GM12878 (cell line): ENCODE measurements around the gene EHD1. TPM values are rescaled to one million over a fixed set of nuclear protein-coding genes. Genes with fewer than 3 reads are reported as not detected.

Source experiments
- ATAC-seq: fragments of 200-7000 bp; cut with Tn5 transposase; 3 replicates; pipeline ENCODE4 v1.9.1; 2020; ENCODE audit warnings: mild to moderate bottlenecking, moderate library complexity
- BruUV-seq: library from RNA; stranded (reverse); fragments of 400-500 nt; replicated peaks from 2 replicates; lab custom pipeline; 2021; lab: Mats Ljungman, UMichigan
- CTCF ChIA-PET: fragments of 300-600 bp; sonication (Branson Sonifier 250); formaldehyde crosslinking; extraction: SDS; loops from one replicate; lab custom pipeline; 2021; ENCODE audit warnings: inconsistent platforms; lab: Yijun Ruan, JAX
- POLR2A ChIA-PET: fragments of 350-600 bp; formaldehyde crosslinking; extraction: SDS; loops from one replicate; lab custom pipeline; 2021; ENCODE audit warnings: inconsistent platforms; lab: Charles Lee
- RAD21 ChIA-PET: fragments of 300-600 bp; sonication (Branson Sonifier 250); formaldehyde crosslinking; loops from one replicate; lab custom pipeline; 2023; ENCODE audit warnings: antibody characterized with exemption; ENCODE audit not compliant: unreplicated experiment; lab: Charles Lee
- SMC1A ChIA-PET: fragments of 300-600 bp; sonication (Branson Sonifier 250); formaldehyde crosslinking; loops from one replicate; lab custom pipeline; 2023; ENCODE audit not compliant: unreplicated experiment, uncharacterized antibody; lab: Charles Lee
- DNase-seq: peaks from one replicate; pipeline ENCODE4 v3.0.0-alpha.2; 2011; ENCODE audit warnings: low read depth, low spot score
- FAIRE-seq: peaks from 3 replicates; lab custom pipeline; 2011; peaks lifted over from hg19 to GRCh38; lab: Jason Lieb, UNC
- H2AFZ ChIP-seq: 2 replicates; pipeline ENCODE4 v1.6.0; 2011; ENCODE audit warnings: low read depth, low read length, control low read depth; ENCODE audit not compliant: control insufficient read depth
- H3K27ac ChIP-seq: 2 replicates; pipeline ENCODE4 v1.5.1; 2011; ENCODE audit warnings: control low read depth; ENCODE audit not compliant: control insufficient read depth, insufficient read depth
- H3K27me3 ChIP-seq, 2 experiments: replicated peaks in 1 of 2; 2 replicates each; pipeline versions ENCODE4 v1.6.0 to v1.6.1; 2011; ENCODE audit warnings: low read length in 1 of 2; ENCODE audit not compliant: control insufficient read depth in 2 of 2, insufficient read depth in 2 of 2
- H3K36me3 ChIP-seq, 2 experiments: 2 replicates each; pipeline ENCODE4 v1.5.1; 2011; ENCODE audit warnings: low read length in 1 of 2; ENCODE audit not compliant: control insufficient read depth in 2 of 2, insufficient read depth in 2 of 2
- H3K4me1 ChIP-seq: 2 replicates; pipeline ENCODE4 v1.6.1; 2011; ENCODE audit warnings: mild to moderate bottlenecking, low read length, moderate library complexity, mixed read lengths; ENCODE audit not compliant: control insufficient read depth, insufficient read depth
- H3K4me2 ChIP-seq: 2 replicates; pipeline ENCODE4 v1.6.0; 2011; ENCODE audit warnings: control low read depth; ENCODE audit not compliant: control insufficient read depth, insufficient read depth
- H3K4me3 ChIP-seq: fragments of 200-600 bp; sonication (generic); 2 replicates; pipeline ENCODE4 v1.5.1; 2016
- H3K79me2 ChIP-seq: 2 replicates; pipeline ENCODE4 v1.6.0; 2011; ENCODE audit warnings: low read length; ENCODE audit not compliant: control insufficient read depth, insufficient read depth
- H3K9ac ChIP-seq: 2 replicates; pipeline ENCODE4 v1.8.0; 2011; ENCODE audit warnings: low read length, control low read depth, mixed read lengths; ENCODE audit not compliant: control insufficient read depth, insufficient read depth
- H3K9me3 ChIP-seq: replicated peaks from 3 replicates; pipeline ENCODE4 v1.5.1; 2011; ENCODE audit warnings: mild to moderate bottlenecking, low read length; ENCODE audit not compliant: control insufficient read depth, insufficient read depth
- H4K20me1 ChIP-seq: 2 replicates; pipeline ENCODE4 v1.6.0; 2011; ENCODE audit not compliant: control insufficient read depth, insufficient read depth
- CHD1 ChIP-seq: IDR thresholded peaks from 2 replicates; pipeline ENCODE4 v1.6.1; 2012; ENCODE audit warnings: low read depth, low read length, improper control_type of control experiment
- EGR1 ChIP-seq, 2 experiments: IDR thresholded peaks; 1 replicate in 1 of 2; 2 replicates in 1 of 2; pipeline ENCODE4 v1.6.1; 2011 to 2012; ENCODE audit warnings: low read depth in 2 of 2, low read length in 2 of 2, borderline replicate concordance in 1 of 2, mild to moderate bottlenecking in 1 of 2, moderate library complexity in 1 of 2
- NFYB ChIP-seq: IDR thresholded peaks from 2 replicates; pipeline ENCODE4 v1.6.1; 2011; ENCODE audit warnings: low read depth, mild to moderate bottlenecking, low read length, improper control_type of control experiment, moderate library complexity; ENCODE audit not compliant: insufficient read depth
- WGBS: methylation state at CpG from one replicate; pipeline ENCODE4 v1.1.6; 2016; ENCODE audit warnings: low lambda C conversion rate; ENCODE audit not compliant: insufficient replicate concordance, insufficient coverage; ENCODE audit errors: missing lambda C conversion rate; 5-methylcytosine and 5-hydroxymethylcytosine counted together
- in situ Hi-C: fragments of 300-500 bp; cut with MboI; formaldehyde crosslinking; loops from 9 replicates; pipeline ENCODE4 v1.14.3; 2018; ENCODE audit warnings: mixed read lengths
- intact Hi-C: fragments of 100-400 bp; cut with micrococcal nuclease; formaldehyde crosslinking; loops from one replicate; pipeline ENCODE4 v1.14.2; 2022; ENCODE audit not compliant: unreplicated experiment
- polyA plus RNA-seq, 11 experiments: library from polyadenylated mRNA; depleted of rRNA in 4 of 11; unstranded in 6 of 11; stranded (reverse) in 5 of 11; fragments of >200 nt; fragmentation: Nextera tagmentation in 4 of 11; fragmentation: Illumina TruSeq in 1 of 11; extraction: Ambion mirVana in 4 of 11; extraction: Trizol in 1 of 11; gene quantifications; 1 replicate in 1 of 11; 2 replicates in 10 of 11; pipeline versions ENCODE4 v1.2.1 to v1.2.3, GENCODE V29; 2011 to 2016; ENCODE audit warnings: inconsistent platforms in 2 of 11, missing spikeins in 2 of 11, low read depth in 1 of 11
- total RNA-seq, 4 experiments: library from RNA; depleted of rRNA in 3 of 4; stranded (reverse); fragments of >200 nt in 3 of 4; fragmentation: Illumina TruSeq in 1 of 4; extraction: Trizol in 1 of 4; gene quantifications; 2 replicates each; pipeline versions ENCODE4 v1.2.1 to v1.2.3, GENCODE V29; 2013 to 2021
- TF ChIP-seq, protein P1 (sequence below): IDR thresholded peaks from 2 replicates; pipeline ENCODE4 v1.6.1; 2011; ENCODE audit warnings: borderline replicate concordance, low read depth, mild to moderate bottlenecking, moderate library complexity, mixed read lengths, low read length; ENCODE audit not compliant: insufficient read depth; ENCODE audit errors: extremely low read length
- TF ChIP-seq, protein P2 (sequence below): IDR thresholded peaks from 2 replicates; pipeline ENCODE4 v1.6.1; 2011; ENCODE audit warnings: borderline replicate concordance, low read depth, mild to moderate bottlenecking, moderate library complexity, low read length; ENCODE audit not compliant: insufficient read depth, poor library complexity, severe bottlenecking

EHD1 gene
- total and polyA plus RNA-seq, 10 of the 15 experiments (the other 5 are each of a cell fraction or from before 2014, with no cell fraction given), result 1.0 to 165 (median 66.5) TPM

DNA sequence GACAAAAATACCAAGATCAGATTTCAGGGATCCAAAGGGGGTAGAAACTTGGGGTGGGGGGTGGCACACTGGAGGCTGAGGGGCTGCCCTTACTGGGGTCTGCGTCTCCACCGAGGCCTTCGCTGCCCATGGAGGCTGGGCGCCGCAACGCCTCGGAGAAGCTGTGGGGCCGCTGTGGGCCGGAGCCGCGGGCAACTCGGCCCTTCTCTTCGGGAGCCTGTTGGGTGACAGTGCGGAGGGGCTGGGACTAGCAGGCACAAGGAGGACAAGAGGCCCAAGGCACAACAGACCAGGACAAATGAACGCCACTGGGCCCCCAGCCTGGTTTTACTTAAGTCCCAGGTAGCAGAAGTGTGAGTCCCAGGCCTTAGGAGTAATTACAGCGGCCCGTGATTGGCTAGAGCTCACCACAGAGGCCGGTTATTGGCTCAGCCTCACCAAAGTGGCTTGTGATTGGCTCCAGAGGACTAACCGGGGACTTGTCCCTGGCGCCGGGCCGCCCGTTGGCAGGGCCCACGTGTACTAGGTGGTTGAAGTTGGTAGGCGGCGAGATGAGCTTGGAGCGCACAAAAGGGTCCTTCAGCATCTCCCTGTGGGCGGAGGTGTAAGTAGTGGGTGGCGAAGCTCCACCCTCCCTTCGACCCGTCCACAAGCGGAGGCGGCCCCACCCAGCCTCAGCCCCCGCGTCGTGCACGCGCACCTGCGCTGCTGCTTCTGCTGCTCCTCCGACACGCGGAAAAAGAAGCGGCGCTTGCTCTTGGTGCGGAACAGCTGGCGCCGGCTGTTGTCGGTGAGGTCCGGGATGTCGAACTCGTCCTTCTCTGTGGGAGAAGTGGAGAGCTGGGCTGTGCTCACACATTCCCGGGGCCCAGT lies 51.6 kb downstream of the EHD1 start:
- H3K4me3 ChIP-seq, result no peak overlapping the region
- H3K4me1 ChIP-seq, result no peaks in the 10 kb centered on the region
- ChIA-PET CTCF (no interaction called here), POLR2A (no interaction called here), RAD21 (no interaction called here), SMC1A (no interaction called here)
- H3K27ac ChIP-seq, result no peak overlapping the region
- TF ChIP-seq, protein P1, sequence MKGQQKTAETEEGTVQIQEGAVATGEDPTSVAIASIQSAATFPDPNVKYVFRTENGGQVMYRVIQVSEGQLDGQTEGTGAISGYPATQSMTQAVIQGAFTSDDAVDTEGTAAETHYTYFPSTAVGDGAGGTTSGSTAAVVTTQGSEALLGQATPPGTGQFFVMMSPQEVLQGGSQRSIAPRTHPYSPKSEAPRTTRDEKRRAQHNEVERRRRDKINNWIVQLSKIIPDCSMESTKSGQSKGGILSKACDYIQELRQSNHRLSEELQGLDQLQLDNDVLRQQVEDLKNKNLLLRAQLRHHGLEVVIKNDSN, result no peak
- TF ChIP-seq NFYB (0 out of 2 replicates have a peak, but pooled peaks have one; percentile 42), EGR1 (IDR thresholded peaks at IDR 0.05; ENCODE audit: borderline replicate concordance in 1 of 2, low read depth in 2 of 2, low read length in 2 of 2) (no peak), CHD1 (no peak)
- TF ChIP-seq, protein P2, sequence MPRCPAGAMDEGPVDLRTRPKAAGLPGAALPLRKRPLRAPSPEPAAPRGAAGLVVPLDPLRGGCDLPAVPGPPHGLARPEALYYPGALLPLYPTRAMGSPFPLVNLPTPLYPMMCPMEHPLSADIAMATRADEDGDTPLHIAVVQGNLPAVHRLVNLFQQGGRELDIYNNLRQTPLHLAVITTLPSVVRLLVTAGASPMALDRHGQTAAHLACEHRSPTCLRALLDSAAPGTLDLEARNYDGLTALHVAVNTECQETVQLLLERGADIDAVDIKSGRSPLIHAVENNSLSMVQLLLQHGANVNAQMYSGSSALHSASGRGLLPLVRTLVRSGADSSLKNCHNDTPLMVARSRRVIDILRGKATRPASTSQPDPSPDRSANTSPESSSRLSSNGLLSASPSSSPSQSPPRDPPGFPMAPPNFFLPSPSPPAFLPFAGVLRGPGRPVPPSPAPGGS, result no peak
- H3K36me3 ChIP-seq, result no peaks in the 10 kb centered on the region
- DNase-seq, result no peak
- H3K4me2 ChIP-seq, result no peak overlapping the region
- H3K27me3 ChIP-seq, result no peaks in the 10 kb centered on the region
- H4K20me1 ChIP-seq, result no peaks in the 10 kb centered on the region
- no peaks in the 10 kb centered on the region for H3K9me3 ChIP-seq
- no peak for ATAC-seq
- no peak overlapping the region for H3K9ac ChIP-seq
- intact Hi-C loops (no loop called here), in situ Hi-C loops (no loop called here)
- FAIRE-seq, result no peak
- WGBS, result 80% methylated on average over 52 of the region's 52 CpGs
- no TSS peak for BruUV-seq
- H2AFZ ChIP-seq, result no peak overlapping the region
- no peaks in the 10 kb centered on the region for H3K79me2 ChIP-seq
